MCF 10A (cell line): ENCODE results near the gene NPC1. TPM values are rescaled to one million over a fixed set of nuclear protein-coding genes. Genes with fewer than 3 reads are reported as not detected.

Experiments used
- BruUV-seq: library from RNA; stranded (reverse); fragments of 400-500 nt; replicated peaks from 2 replicates; lab custom pipeline; 2021; lab: Mats Ljungman, UMichigan
- CTCF ChIA-PET: fragments of 300-600 bp; sonication (Branson Sonifier 250); formaldehyde crosslinking; extraction: SDS; loops from one replicate; lab custom pipeline; 2021; ENCODE audit warnings: antibody characterized with exemption, inconsistent platforms; lab: Yijun Ruan, JAX
- POLR2A ChIA-PET: fragments of 300-600, 350-650 bp; sonication (Branson Sonifier 250); formaldehyde crosslinking; extraction: SDS; loops from one replicate; lab custom pipeline; 2020; ENCODE audit warnings: antibody characterized with exemption, inconsistent platforms; lab: Yijun Ruan, JAX
- DNase-seq: peaks from one replicate; pipeline ENCODE4 v3.0.0-alpha.2; 2018; ENCODE audit not compliant: unreplicated experiment
- H3K27ac Mint-ChIP-seq: one replicate; pipeline ENCODE4 v1.8.0; 2022; ENCODE audit warnings: mild to moderate bottlenecking, low read depth, mixed read lengths; ENCODE audit not compliant: unreplicated experiment
- H3K27me3 Mint-ChIP-seq: one replicate; pipeline ENCODE4 v1.8.0; 2022; ENCODE audit warnings: mixed read lengths; ENCODE audit not compliant: insufficient read depth, unreplicated experiment
- H3K36me3 Mint-ChIP-seq: one replicate; pipeline ENCODE4 v1.8.0; 2022; ENCODE audit warnings: mild to moderate bottlenecking, moderate library complexity, mixed read lengths; ENCODE audit not compliant: insufficient read depth, unreplicated experiment
- H3K4me1 Mint-ChIP-seq: one replicate; pipeline ENCODE4 v1.8.0; 2022; ENCODE audit warnings: mixed read lengths; ENCODE audit not compliant: insufficient read depth, unreplicated experiment
- H3K4me3 Mint-ChIP-seq: one replicate; pipeline ENCODE4 v1.8.0; 2022; ENCODE audit warnings: mild to moderate bottlenecking, moderate library complexity, mixed read lengths; ENCODE audit not compliant: unreplicated experiment
- H3K9me3 Mint-ChIP-seq: one replicate; pipeline ENCODE4 v1.8.0; 2022; ENCODE audit warnings: mixed read lengths; ENCODE audit not compliant: unreplicated experiment
- CTCF ChIP-seq: fragments of 200-600 bp; IDR thresholded peaks from one replicate; pipeline ENCODE4 v1.8.0; 2022; ENCODE audit warnings: antibody characterized with exemption, mild to moderate bottlenecking; ENCODE audit not compliant: unreplicated experiment
- intact Hi-C: fragments of 100-400 bp; cut with micrococcal nuclease; formaldehyde crosslinking; loops from 2 replicates; pipeline ENCODE4 v1.14.1; 2022
- total RNA-seq: library from RNA; stranded (reverse); gene quantifications from 2 replicates; pipeline ENCODE4 v1.2.3, GENCODE V29; 2022

The NPC1 gene
- total RNA-seq, 1 experiment from 2014 or later: 60.4 TPM

- BruUV-seq: no TSS peak
Measured at GRCh38 chr18:23634692-23635091, 48.4 kb upstream of the NPC1 start.

GRCh38 chr18:23632615-23633014 is 46.3 kb upstream of the NPC1 start:
- no peak for TF ChIP-seq CTCF
- H3K27ac Mint-ChIP-seq: no peak overlapping the region
- CTCF ChIA-PET: interaction anchor here (1.6 to 2.7 kb wide), 3 partner anchors 10 to 71 kb away, joined by 3 to 17 read pairs (median 8); no protein-coding TSS in a partner anchor
- no peaks in the 10 kb centered on the region for H3K9me3 Mint-ChIP-seq
- H3K4me1 Mint-ChIP-seq: peaks cover 24% of the 10 kb centered on the region
- no peak overlapping the region for H3K4me3 Mint-ChIP-seq
- no peak for DNase-seq
- BruUV-seq: no TSS peak
- H3K36me3 Mint-ChIP-seq: no peaks in the 10 kb centered on the region
- POLR2A ChIA-PET: interaction anchor here (0.6 to 2.4 kb wide), 4 partner anchors 22 to 382 kb away, joined by 3 to 13 read pairs (median 4); partner anchors contain the start of gene TTC39C
- intact Hi-C loops: no loop called here
- no peaks in the 10 kb centered on the region for H3K27me3 Mint-ChIP-seq

More at GRCh38 chr18:23634692-23635091, 48.4 kb upstream of the NPC1 start:
- no peak for TF ChIP-seq CTCF
- intact Hi-C loops: loop anchor here (5.0 kb wide), 1 partner anchor 53 kb away; the partner anchor contains the start of gene LAMA3
- Mint-ChIP-seq H3K36me3 (no peaks in the 10 kb centered on the region), H3K4me1 (peaks cover 24% of the 10 kb centered on the region), H3K27ac (no peak overlapping the region), H3K27me3 (no peaks in the 10 kb centered on the region), H3K9me3 (no peaks in the 10 kb centered on the region), H3K4me3 (no peak overlapping the region)
- DNase-seq: peak; percentile 18
- CTCF ChIA-PET: interaction anchor here (1.2 to 2.0 kb wide), 3 partner anchors 15 to 173 kb away, joined by 3 to 11 read pairs (median 3); no protein-coding TSS in a partner anchor
- POLR2A ChIA-PET: interaction anchor here (1.4 to 3.3 kb wide), 2 partner anchors 8 to 13 kb away, joined by 7 to 18 read pairs; no protein-coding TSS in a partner anchor

GRCh38 chr18:23631746-23632145 is 45.4 kb upstream of the NPC1 start:
- ChIA-PET CTCF (interaction anchor here (1.6 to 2.7 kb wide), 3 partner anchors 9 to 72 kb away, joined by 3 to 17 read pairs (median 8); no protein-coding TSS in a partner anchor), POLR2A (interaction anchor here (0.6 to 2.4 kb wide), 11 partner anchors 10 to 383 kb away, joined by 3 to 13 read pairs (median 3); partner anchors contain the start of genes LAMA3 and TTC39C)
- H3K4me1 Mint-ChIP-seq: peaks cover 27% of the 10 kb centered on the region
- peak overlapping the region; percentile 30 for H3K4me3 Mint-ChIP-seq
- intact Hi-C loops: no loop called here
- BruUV-seq: no TSS peak
- no peaks in the 10 kb centered on the region for H3K36me3 Mint-ChIP-seq
- peak overlapping the region; percentile 42 for H3K27ac Mint-ChIP-seq
- no peaks in the 10 kb centered on the region for H3K27me3 Mint-ChIP-seq
- TF ChIP-seq CTCF: no peak
- DNase-seq: peak; percentile 62
- H3K9me3 Mint-ChIP-seq: no peaks in the 10 kb centered on the region

GRCh38 chr18:23631312-23631711 is 45.0 kb upstream of the NPC1 start:
- CTCF ChIA-PET: interaction anchor here (1.6 to 2.7 kb wide), 3 partner anchors 9 to 72 kb away, joined by 3 to 17 read pairs (median 8); no protein-coding TSS in a partner anchor
- H3K4me3 Mint-ChIP-seq: peak overlapping the region; percentile 30
- TF ChIP-seq CTCF: no peak
- H3K27ac Mint-ChIP-seq: peak overlapping the region; percentile 42
- H3K4me1 Mint-ChIP-seq: peaks cover 31% of the 10 kb centered on the region
- intact Hi-C loops: no loop called here
- H3K36me3 Mint-ChIP-seq: no peaks in the 10 kb centered on the region
- no TSS peak for BruUV-seq
- no peaks in the 10 kb centered on the region for H3K9me3 Mint-ChIP-seq
- DNase-seq: no peak
- H3K27me3 Mint-ChIP-seq: no peaks in the 10 kb centered on the region
- POLR2A ChIA-PET: interaction anchor here (0.6 to 2.4 kb wide), 9 partner anchors 9 to 253 kb away, joined by 3 to 13 read pairs (median 3); no protein-coding TSS in a partner anchor
